NB4 (cell line): ENCODE results near the gene METTL22.

Experiments
- DNase-seq: peaks from one replicate; pipeline ENCODE4 v3.0.0; 2010; ENCODE audit warnings: low read depth
- H3K4me3 ChIP-seq: one replicate; pipeline ENCODE4 v1.5.1; 2011; ENCODE audit warnings: mild to moderate bottlenecking, low read depth, low read length, moderate library complexity
- MYC ChIP-seq: IDR thresholded peaks from 2 replicates; pipeline ENCODE4 v1.6.1; 2011; ENCODE audit warnings: low read depth, low read length
- POLR2A ChIP-seq: IDR thresholded peaks from 2 replicates; pipeline ENCODE4 v1.6.1; 2011; ENCODE audit warnings: mild to moderate bottlenecking; ENCODE audit not compliant: insufficient read length; ENCODE audit errors: extremely low read depth
- TF ChIP-seq, protein P1 (sequence below): IDR thresholded peaks from 2 replicates; pipeline ENCODE4 v1.6.1; 2011; ENCODE audit warnings: low read depth, low read length
- TF ChIP-seq, protein P2 (sequence below): IDR thresholded peaks from one replicate; pipeline ENCODE4 v1.5.1; 2012; ENCODE audit warnings: low read depth, low read length

METTL22 gene

DNA sequence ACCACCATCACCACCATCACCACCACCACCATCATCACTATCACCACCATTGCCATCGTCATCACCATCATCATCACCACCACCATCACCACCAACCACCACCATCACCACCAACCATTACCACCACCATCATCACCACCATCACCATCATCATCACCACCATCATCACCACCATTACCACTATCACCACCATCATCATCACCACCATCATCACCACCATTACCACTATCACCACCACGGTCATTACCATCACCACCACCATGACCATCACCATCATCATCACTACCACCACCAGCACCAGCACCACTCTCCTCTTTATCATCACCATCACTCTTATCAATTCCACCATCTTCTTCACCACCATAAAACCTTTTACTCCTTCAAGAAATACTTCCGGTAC is 30.0 kb upstream of the METTL22 start:
- no peak for DNase-seq
- TF ChIP-seq, protein P1, sequence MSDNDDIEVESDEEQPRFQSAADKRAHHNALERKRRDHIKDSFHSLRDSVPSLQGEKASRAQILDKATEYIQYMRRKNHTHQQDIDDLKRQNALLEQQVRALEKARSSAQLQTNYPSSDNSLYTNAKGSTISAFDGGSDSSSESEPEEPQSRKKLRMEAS = no peak
- TF ChIP-seq MYC (no peak), POLR2A (no peak)
- TF ChIP-seq, protein P2, sequence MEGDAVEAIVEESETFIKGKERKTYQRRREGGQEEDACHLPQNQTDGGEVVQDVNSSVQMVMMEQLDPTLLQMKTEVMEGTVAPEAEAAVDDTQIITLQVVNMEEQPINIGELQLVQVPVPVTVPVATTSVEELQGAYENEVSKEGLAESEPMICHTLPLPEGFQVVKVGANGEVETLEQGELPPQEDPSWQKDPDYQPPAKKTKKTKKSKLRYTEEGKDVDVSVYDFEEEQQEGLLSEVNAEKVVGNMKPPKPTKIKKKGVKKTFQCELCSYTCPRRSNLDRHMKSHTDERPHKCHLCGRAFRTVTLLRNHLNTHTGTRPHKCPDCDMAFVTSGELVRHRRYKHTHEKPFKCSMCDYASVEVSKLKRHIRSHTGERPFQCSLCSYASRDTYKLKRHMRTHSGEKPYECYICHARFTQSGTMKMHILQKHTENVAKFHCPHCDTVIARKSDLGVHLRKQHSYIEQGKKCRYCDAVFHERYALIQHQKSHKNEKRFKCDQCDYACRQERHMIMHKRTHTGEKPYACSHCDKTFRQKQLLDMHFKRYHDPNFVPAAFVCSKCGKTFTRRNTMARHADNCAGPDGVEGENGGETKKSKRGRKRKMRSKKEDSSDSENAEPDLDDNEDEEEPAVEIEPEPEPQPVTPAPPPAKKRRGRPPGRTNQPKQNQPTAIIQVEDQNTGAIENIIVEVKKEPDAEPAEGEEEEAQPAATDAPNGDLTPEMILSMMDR = no peak

DNA sequence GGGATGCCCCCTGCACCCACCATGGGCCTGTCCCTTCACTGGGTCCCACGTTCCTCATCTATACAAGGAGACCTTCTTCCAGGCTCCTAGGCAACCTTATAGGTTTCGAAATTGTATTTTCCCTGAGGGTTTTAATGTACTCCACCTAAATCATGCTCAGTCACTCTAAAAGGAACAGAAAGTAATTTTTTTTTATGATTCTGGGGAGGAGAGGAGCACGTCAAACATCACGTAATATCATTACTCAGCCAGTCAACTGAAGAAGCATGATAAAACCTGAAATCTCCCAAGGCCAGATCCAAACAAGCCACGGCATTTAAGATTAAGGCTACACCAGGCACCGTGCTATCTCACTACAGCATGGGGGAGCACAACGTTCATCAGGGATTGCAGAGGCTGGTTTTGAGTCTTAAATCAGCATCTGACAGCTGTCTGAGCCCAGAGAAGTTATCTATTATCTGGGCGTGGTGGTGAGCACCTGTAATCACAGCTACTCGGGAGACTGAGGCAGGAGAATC is 27.3 kb upstream of the METTL22 start:
- TF ChIP-seq, protein P1 = no peak
- no peak for TF ChIP-seq POLR2A
- TF ChIP-seq, protein P2 = no peak
- no peak for TF ChIP-seq MYC
- no peak overlapping the region for H3K4me3 ChIP-seq
- DNase-seq = no peak

More for the DNA sequence above, 30.0 kb upstream of the METTL22 start:
- no peak overlapping the region for H3K4me3 ChIP-seq

DNA sequence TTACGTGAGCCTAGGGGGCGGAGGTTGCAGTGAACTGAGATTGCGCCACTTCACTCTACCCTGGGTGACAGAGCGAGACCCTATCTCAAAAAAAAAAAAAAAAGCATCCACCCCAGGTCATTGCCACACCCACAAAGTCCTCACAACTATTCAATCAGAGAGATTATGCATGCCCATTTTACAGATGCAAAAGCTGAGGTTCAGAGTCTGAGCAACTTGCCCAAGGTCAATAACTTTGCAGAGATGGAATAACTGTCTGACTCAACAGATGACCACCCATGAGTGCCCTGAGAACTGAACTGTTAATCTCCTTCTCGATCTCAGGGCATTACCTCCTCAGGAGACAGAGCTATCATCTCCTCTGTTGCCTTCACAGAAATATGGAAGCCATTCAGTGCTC is 25.7 kb upstream of the METTL22 start:
- no peak for DNase-seq
- no peak overlapping the region for H3K4me3 ChIP-seq
- TF ChIP-seq, protein P1 = no peak
- TF ChIP-seq, protein P2 = no peak
- TF ChIP-seq POLR2A = no peak
- TF ChIP-seq MYC = no peak

DNA sequence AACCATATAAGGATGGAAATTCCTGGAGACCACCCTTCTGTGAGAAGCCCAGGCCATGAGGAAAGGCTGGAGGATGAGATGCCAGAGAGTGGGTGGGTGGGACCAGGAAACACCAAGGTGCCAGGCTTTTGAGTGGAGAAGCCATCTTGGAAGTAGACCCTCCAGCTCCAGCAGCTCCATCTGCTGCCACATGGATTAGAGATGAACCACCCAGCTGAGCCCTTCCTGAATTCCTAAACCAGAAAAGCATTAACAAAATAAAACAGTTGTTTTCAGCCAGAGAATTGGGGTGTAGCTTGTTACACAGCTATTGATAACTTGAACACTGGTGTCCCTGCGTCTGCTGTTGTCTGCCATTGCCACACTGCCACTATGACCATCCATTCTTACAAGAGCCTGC is 24.9 kb upstream of the METTL22 start:
- H3K4me3 ChIP-seq = no peak overlapping the region
- no peak for DNase-seq
- TF ChIP-seq MYC (no peak), POLR2A (no peak)
- TF ChIP-seq, protein P1 = no peak
- TF ChIP-seq, protein P2 = no peak

DNA sequence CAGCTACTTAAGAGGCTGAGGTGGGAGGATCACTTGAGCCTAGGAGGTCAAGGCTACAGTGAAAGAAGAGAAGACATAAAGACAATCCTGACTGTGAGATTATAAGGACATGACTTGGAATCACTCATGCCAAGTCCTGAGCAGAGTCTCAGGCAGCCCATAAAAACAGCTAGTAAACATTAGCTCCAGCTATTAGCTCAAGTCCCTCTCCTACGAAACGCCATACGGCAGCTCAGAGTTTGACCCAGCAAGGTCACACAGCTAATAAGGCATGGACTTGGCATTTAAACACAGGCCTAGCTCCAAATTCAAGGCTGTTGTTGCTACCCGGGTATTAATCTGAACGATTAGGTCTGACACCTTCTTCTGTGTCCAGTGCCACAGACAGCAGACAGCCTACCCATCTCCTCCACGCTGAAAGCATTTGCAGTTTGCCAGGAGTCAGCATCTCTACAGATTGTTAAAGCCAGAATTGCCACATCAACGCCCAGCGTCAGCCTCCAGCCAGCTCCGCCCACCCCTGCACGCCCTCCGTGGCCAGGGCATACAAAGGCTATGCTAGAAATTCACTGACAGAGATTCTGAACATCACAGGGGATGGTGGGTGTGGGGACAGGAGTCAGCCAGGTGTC is 21.2 kb upstream of the METTL22 start:
- H3K4me3 ChIP-seq = no peak overlapping the region
- TF ChIP-seq, protein P2 = no peak
- TF ChIP-seq, protein P1 = no peak
- TF ChIP-seq POLR2A = no peak
- no peak for TF ChIP-seq MYC
- no peak for DNase-seq
